HG02885 (cell line): ENCODE data around the gene PPP6R3.

ENCODE experiments used
- ATAC-seq: cut with Tn5 transposase; IDR thresholded peaks from one replicate; pipeline ENCODE4 v1.9.1; 2021; ENCODE audit warnings: mild to moderate bottlenecking; ENCODE audit not compliant: unreplicated experiment, poor library complexity

The PPP6R3 gene

GRCh38 chr11:68549789-68550484 lies 89.4 kb downstream of the PPP6R3 start:
- ATAC-seq: no peak

GRCh38 chr11:68550485-68550817 lies 89.9 kb downstream of the PPP6R3 start:
- ATAC-seq: no peak

GRCh38 chr11:68551223-68551622 lies 90.7 kb downstream of the PPP6R3 start:
- no peak for ATAC-seq

DNA sequence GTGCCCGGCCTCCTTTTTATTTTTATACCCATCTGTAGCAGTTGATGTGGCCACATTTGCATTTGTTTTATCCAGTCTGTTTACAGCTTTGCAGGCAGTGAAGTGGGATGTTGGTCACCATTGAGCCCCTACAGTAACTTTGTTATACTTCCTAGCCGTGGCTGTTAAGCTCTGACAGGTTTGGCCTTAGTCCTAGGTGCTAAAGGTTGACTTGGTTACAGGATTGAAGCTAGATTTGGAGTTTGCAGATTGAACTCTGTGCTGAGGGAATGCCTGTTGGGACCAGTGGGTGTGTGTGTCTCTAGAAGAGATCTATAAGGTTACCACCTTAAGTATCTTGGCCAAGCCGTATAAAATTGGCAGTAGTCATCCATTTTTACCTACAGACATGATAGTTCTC lies 91.2 kb downstream of the PPP6R3 start:
- no peak for ATAC-seq

DNA sequence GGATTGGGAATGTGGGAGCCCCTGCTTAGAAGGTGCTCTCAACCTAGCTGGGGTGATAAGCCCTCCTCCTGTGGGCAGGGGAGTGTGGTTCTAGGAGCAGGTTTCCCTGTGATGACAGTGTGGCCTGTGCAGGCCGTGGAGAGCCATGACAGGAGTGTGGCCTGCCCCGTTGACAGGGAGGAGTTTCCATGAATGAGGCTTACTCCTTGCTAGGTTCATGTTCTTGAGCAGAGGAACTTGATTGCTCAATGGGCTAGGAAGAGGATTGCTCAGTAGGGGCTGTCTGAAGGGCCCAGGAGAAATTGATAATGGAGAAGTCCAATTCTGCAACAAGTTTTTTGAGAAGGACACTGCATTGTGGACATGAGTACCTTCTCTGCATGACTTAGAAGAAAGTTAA lies 92.0 kb downstream of the PPP6R3 start:
- no peak for ATAC-seq

GRCh38 chr11:68560216-68560615 lies 99.7 kb downstream of the PPP6R3 start:
- ATAC-seq: no peak

DNA sequence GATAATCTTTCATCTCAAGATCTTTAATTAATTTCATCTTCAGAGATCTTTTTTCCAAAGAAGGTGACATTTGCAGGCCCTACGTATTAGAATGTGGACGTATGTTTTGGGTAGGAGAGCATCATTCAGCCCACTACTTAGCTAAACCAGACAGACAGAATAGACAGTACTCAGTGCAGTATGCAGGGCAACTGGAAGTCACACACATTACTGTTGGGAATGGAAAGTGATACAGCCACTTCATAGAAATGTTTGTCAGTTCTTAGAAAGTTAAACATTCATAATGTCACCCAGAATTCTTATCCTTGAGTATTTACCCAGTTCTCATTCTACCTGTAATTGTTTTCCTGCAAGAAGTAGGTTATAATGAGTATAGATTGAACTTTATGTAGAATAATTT lies 102.9 kb downstream of the PPP6R3 start:
- ATAC-seq: no peak

DNA sequence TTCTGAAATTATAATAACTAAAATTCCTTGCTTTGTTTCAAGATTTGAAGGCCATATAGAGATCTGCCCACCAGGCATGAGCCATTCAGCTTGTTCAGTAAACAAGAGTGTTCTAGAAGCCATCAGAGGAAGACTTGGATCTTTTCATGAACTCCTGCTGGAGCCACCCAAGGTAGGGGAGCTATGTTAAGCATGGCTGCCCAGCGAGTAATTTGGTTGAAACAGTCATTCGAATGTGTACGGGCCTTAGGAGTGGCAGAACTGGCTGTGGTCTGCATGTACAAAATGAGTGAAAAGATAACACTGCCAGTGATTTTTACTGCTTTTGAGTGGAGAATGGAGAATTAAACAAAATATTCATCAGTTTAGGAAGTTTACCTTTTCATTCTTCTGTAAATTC lies 103.7 kb downstream of the PPP6R3 start:
- no peak for ATAC-seq

- no peak for ATAC-seq
These were observed 105.2 kb downstream of the PPP6R3 start for GRCh38 chr11:68565768-68566167.

GRCh38 chr11:68567553-68567952 lies 107.0 kb downstream of the PPP6R3 start:
- no peak for ATAC-seq

DNA sequence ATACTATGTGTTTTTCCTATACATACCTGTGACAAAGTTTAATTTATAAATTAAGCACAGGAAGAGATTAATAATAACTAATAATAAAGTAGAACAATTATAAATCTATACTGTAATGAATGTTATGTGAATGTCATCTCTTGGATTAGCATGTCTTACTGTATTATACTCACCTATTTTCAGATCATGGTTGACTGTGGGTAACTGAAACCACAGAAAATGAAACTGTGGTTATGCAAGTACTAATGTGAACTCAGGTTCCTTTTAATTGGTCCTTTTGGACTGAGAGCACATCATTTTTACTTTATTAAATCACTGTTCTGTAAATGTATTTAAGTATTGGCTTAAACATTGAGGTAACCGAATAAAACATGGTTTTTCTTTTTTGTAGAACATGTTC lies 108.8 kb downstream of the PPP6R3 start:
- ATAC-seq: no peak

GRCh38 chr11:68570691-68571090 lies 110.1 kb downstream of the PPP6R3 start:
- no peak for ATAC-seq

DNA sequence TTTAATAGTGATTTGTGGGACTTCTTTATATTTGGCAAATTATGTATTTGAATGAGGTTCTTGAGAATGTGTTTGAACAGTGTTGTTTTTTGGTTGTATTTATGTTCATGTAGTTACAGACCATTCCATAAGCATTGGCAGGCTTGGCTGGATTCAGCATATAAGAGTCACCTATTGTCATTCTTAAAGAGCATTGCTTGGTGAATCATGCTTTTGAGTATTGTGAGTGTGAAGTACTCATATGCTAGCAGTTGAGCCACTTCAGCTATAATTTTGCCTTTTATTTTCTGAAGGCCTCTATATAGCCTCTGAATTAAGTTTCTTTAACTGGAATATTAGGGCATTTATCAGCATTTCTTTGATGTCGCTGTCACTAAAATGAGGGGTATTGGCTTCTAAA lies 113.8 kb downstream of the PPP6R3 start:
- ATAC-seq: no peak

- ATAC-seq: no peak
These were observed 114.6 kb downstream of the PPP6R3 start for GRCh38 chr11:68575025-68575665.

- no peak for ATAC-seq
These were observed 118.9 kb downstream of the PPP6R3 start for GRCh38 chr11:68579455-68579854.

GRCh38 chr11:68581439-68581838 lies 120.9 kb downstream of the PPP6R3 start:
- no peak for ATAC-seq

DNA sequence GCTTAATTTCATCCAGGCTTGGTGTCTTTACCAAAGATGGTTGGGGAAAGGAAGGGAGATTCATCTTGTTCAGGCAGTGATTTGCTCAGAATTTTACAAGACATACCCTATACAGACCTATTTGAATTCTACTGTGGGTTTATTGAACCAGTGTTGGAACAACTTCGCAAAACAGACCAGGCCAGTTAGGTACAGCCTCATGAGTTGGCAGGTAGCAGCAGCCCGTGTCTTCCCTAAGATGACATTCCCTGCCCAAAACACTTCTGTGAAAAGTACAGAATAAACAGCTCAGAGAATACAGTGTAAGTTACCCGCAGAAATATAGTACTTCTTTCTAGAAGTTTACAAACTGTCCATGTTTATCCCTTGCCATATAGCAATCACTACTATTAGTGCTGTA lies 121.3 kb downstream of the PPP6R3 start:
- ATAC-seq: no peak

GRCh38 chr11:68582416-68583040 lies 122.0 kb downstream of the PPP6R3 start:
- ATAC-seq: no peak

DNA sequence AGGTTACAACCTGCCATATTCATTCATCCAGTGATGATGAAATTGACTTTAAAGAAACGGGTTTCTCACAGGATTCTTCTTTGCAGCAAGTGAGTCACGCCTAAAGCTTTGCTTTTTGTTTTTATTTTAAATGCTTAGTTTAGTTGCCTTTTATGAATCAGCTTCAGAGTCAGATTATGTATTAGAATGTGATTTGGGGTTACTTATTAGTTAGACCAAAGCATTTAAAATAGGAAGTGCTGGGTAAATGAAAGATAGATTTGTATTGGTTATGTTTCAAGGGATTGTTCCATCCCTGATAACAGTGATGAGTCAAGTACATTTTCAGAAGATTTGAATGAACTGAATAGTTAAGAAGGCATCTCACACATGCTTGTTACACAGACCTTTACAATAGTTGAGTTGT lies 122.5 kb downstream of the PPP6R3 start:
- ATAC-seq: no peak

DNA sequence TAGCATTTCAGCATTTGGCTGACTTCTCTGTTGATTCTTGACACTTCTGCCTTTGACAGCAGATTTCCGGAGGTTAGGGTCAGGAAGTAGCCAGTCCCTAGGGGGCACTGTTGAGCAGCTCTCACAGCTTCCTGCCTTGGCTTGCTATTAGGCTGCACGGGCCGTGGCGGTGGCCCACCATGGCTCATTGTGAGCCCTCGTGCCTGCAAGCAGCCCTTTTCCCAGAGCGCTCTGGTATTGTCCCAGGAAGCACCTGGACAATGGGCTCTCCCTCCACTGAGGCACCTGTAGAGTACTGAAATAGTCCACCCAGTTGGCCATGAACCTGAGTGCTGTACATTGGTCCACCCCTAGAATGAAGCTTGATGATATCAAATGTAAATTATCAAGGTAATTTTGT lies 123.5 kb downstream of the PPP6R3 start:
- ATAC-seq: no peak

GRCh38 chr11:68584991-68585524 lies 124.5 kb downstream of the PPP6R3 start:
- no peak for ATAC-seq
